ENCODE data around the gene OR56B1.

The OR56B1 gene

DNA sequence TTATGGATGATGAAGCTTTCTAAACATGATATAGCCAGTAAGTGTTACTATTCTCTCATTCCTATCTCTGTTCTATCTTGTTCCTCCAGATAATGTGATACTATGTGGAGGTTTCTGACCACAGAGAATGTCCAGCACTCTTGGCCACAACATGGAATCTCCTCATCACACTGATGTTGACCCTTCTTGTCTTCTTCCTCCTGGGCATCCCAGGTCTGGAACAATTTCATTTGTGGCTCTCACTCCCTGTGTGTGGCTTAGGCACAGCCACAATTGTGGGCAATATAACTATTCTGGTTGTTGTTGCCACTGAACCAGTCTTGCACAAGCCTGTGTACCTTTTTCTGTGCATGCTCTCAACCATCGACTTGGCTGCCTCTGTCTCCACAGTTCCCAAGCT is 9.9 kb upstream of the OR56B1 start:
- Histone ChIP-seq H3K4me3 (ENCODE audit: insufficient read depth, low read depth, low read length) (no peak overlapping the region), H3K4me1 (ENCODE audit: control insufficient read depth, insufficient read depth, low read length) (no peaks in the 10 kb centered on the region), H3K36me3 (ENCODE audit: control insufficient read depth, insufficient read depth, low read length) (no peaks in the 10 kb centered on the region), H3K27me3 (ENCODE audit: control insufficient read depth, insufficient read depth, low read length, poor library complexity, severe bottlenecking) (no peaks in the 10 kb centered on the region), H3K27ac (ENCODE audit: insufficient read depth, low read depth, low read length, poor library complexity, severe bottlenecking) (no peak overlapping the region), H3K9me3 (ENCODE audit: control insufficient read depth, low read length) (no peaks in the 10 kb centered on the region)
- 87 to 90% methylated on average over 1 of the region's 1 CpG for WGBS, 2 experiments

DNA sequence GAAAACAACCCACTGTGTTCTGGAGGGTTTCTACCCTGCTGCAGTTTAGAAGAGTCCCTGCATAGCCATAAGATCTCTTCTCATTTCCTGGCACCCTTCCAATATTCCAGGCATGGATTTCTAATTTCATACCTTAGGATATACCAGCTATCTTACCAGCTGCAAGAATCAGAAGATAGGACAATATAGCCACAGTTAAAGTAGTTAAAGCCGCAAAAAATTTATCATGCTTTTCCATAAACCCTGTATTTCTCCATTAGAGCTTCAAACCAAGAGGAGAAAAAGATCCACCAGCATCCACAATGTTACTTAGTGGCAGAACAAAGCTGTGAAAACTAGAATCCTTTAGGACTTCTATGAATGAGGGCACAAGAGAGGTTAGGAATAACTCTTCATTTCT is 8.6 kb upstream of the OR56B1 start:
- WGBS, 2 experiments: 92 to 100% methylated on average over 1 of the region's 1 CpG

DNA sequence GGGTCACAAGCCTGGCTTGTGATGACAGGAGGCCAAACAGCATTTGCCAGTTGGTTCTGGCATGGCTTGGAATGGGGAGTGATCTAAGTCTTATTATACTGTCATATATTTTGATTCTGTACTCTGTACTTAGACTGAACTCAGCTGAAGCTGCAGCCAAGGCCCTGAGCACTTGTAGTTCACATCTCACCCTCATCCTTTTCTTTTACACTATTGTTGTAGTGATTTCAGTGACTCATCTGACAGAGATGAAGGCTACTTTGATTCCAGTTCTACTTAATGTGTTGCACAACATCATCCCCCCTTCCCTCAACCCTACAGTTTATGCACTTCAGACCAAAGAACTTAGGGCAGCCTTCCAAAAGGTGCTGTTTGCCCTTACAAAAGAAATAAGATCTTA is 843 bp downstream of the OR56B1 start:
- Histone ChIP-seq H3K4me1 (ENCODE audit: control insufficient read depth, insufficient read depth, low read length) (peaks cover 4% of the 10 kb centered on the region), H3K36me3 (ENCODE audit: control insufficient read depth, insufficient read depth, low read length) (no peaks in the 10 kb centered on the region), H3K9me3 (ENCODE audit: control insufficient read depth, low read length) (no peaks in the 10 kb centered on the region), H3K27ac (ENCODE audit: insufficient read depth, low read depth, low read length, poor library complexity, severe bottlenecking) (no peak overlapping the region), H3K4me3 (ENCODE audit: insufficient read depth, low read depth, low read length) (no peak overlapping the region), H3K27me3 (ENCODE audit: control insufficient read depth, insufficient read depth, low read length, poor library complexity, severe bottlenecking) (no peaks in the 10 kb centered on the region)

More for the DNA sequence above, 8.6 kb upstream of the OR56B1 start:
- no peaks in the 10 kb centered on the region for H3K9me3 ChIP-seq (ENCODE audit: control insufficient read depth, low read length)
- H3K4me3 ChIP-seq (ENCODE audit: insufficient read depth, low read depth, low read length): no peak overlapping the region
- no peaks in the 10 kb centered on the region for H3K27me3 ChIP-seq (ENCODE audit: control insufficient read depth, insufficient read depth, low read length, poor library complexity, severe bottlenecking)
- H3K4me1 ChIP-seq (ENCODE audit: control insufficient read depth, insufficient read depth, low read length): no peaks in the 10 kb centered on the region
- no peaks in the 10 kb centered on the region for H3K36me3 ChIP-seq (ENCODE audit: control insufficient read depth, insufficient read depth, low read length)
- no peak overlapping the region for H3K27ac ChIP-seq (ENCODE audit: insufficient read depth, low read depth, low read length, poor library complexity, severe bottlenecking)

DNA sequence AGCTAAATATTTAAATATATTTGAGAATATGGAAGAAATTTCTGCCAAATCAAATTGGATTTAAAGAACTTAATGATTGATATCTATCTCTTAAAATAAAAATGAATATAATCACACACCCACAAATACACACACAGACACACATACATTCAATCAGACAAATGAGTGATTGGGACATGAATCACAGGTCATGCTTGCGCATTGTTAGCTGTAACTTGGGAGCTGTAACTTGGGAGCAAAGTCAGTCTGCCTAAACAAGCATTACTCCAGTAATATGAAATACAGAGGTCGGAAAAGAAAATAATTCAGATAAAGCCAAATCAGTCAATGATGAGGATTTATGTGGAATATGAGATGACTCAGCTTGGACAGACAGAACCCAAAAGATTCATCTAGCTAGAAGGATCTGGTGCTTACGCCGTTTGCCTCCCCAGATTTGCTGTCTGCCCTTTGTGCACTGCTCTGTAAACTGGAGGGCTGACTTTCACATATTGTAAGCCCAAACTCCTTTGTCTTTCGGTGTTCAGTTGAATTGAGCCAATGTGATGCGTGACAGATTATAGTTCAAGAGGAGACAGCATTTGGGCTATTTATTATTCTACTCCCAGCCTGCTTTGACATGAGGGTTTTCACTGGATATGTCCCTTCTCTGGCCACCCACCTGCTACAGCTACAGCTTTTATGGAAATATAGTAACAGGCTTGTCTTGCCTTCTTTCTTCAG is 1.6 kb downstream of the OR56B1 start:
- Histone ChIP-seq H3K27ac (ENCODE audit: insufficient read depth, low read depth, low read length, poor library complexity, severe bottlenecking) (no peak overlapping the region), H3K27me3 (ENCODE audit: control insufficient read depth, insufficient read depth, low read length, poor library complexity, severe bottlenecking) (no peaks in the 10 kb centered on the region), H3K9me3 (ENCODE audit: control insufficient read depth, low read length) (no peaks in the 10 kb centered on the region), H3K4me1 (ENCODE audit: control insufficient read depth, insufficient read depth, low read length) (peaks cover 4% of the 10 kb centered on the region), H3K4me3 (ENCODE audit: insufficient read depth, low read depth, low read length) (no peak overlapping the region), H3K36me3 (ENCODE audit: control insufficient read depth, insufficient read depth, low read length) (no peaks in the 10 kb centered on the region)
- WGBS, 2 experiments: 89 to 90% methylated on average over 6 of the region's 6 CpGs

DNA sequence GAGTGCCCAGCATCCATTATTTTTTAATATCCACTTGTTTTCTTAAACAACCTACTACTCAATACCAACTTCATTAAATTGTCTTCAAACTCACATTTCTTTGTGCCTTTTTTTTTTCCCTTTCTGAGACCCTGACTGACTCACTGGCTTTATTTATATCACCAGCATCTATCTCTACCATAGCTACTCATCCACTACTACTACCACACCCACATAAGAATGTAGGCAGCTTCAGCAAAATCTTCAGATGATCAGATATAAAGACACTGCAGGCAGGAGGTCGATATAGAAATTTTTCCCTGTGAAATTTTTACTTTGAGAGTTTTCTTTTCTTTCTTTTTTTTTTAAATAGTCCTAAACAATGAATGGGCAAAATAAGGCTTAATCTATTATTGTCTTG is 2.2 kb downstream of the OR56B1 start:
- no peak overlapping the region for H3K27ac ChIP-seq (ENCODE audit: insufficient read depth, low read depth, low read length, poor library complexity, severe bottlenecking)
- no peaks in the 10 kb centered on the region for H3K9me3 ChIP-seq (ENCODE audit: control insufficient read depth, low read length)
- no peaks in the 10 kb centered on the region for H3K36me3 ChIP-seq (ENCODE audit: control insufficient read depth, insufficient read depth, low read length)
- WGBS, 2 experiments: 100% methylated on average over 1 of the region's 1 CpG; no CpG with 5 or more reads in 1 of the 2 experiments
- no peak overlapping the region for H3K4me3 ChIP-seq (ENCODE audit: insufficient read depth, low read depth, low read length)
- no peaks in the 10 kb centered on the region for H3K27me3 ChIP-seq (ENCODE audit: control insufficient read depth, insufficient read depth, low read length, poor library complexity, severe bottlenecking)
- peaks cover 4% of the 10 kb centered on the region for H3K4me1 ChIP-seq (ENCODE audit: control insufficient read depth, insufficient read depth, low read length)

DNA sequence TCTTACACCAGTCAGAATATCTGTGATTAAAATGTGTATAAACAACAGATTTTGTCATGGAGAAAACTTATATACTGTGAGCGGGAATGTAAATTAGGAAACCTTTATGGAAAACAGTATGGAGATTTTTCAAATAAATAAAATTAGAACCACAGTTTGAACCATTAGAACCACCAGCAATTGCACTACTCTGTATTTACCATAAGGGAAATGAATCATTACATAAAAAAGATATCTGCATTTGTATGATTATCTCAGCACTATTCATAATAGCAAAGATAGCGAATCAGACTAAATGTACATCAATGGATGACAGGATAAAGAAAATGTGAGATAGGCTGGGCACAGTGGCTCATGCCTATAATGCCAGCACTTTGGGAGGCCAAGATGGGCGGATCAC is 10.4 kb downstream of the OR56B1 start:
- Histone ChIP-seq H3K27ac (ENCODE audit: insufficient read depth, low read depth, low read length, poor library complexity, severe bottlenecking) (no peak overlapping the region), H3K4me3 (ENCODE audit: insufficient read depth, low read depth, low read length) (no peak overlapping the region), H3K9me3 (ENCODE audit: control insufficient read depth, low read length) (no peaks in the 10 kb centered on the region), H3K27me3 (ENCODE audit: control insufficient read depth, insufficient read depth, low read length, poor library complexity, severe bottlenecking) (no peaks in the 10 kb centered on the region), H3K36me3 (ENCODE audit: control insufficient read depth, insufficient read depth, low read length) (no peaks in the 10 kb centered on the region), H3K4me1 (ENCODE audit: control insufficient read depth, insufficient read depth, low read length) (no peaks in the 10 kb centered on the region)
- 89 to 100% methylated on average over 2 of the region's 3 CpGs for WGBS, 2 experiments

DNA sequence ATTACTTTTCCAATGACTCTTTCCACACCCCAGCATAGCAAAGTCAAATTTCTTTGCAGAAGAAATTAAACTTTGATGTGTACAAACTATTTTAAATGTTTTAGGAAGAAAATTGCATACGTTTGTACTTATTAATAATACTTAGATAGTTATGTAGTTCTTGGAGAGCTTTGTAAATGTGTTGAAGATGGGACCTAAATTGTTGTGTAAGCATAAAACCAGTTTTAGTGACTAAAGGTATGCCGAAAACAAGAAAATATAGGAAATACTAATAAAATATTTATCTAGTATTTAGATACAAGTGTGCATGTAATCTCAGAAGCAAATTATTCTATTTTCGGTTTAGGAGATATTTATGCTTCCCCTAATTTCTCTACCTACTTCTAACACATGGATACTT is 13.6 kb downstream of the OR56B1 start:
- Histone ChIP-seq H3K36me3 (ENCODE audit: control insufficient read depth, insufficient read depth, low read length) (no peaks in the 10 kb centered on the region), H3K4me1 (ENCODE audit: control insufficient read depth, insufficient read depth, low read length) (no peaks in the 10 kb centered on the region), H3K27ac (ENCODE audit: insufficient read depth, low read depth, low read length, poor library complexity, severe bottlenecking) (no peak overlapping the region), H3K9me3 (ENCODE audit: control insufficient read depth, low read length) (no peaks in the 10 kb centered on the region), H3K27me3 (ENCODE audit: control insufficient read depth, insufficient read depth, low read length, poor library complexity, severe bottlenecking) (no peaks in the 10 kb centered on the region), H3K4me3 (ENCODE audit: insufficient read depth, low read depth, low read length) (no peak overlapping the region)
- 77 to 100% methylated on average over 1 to 3 of the region's 3 CpGs for WGBS, 2 experiments

DNA sequence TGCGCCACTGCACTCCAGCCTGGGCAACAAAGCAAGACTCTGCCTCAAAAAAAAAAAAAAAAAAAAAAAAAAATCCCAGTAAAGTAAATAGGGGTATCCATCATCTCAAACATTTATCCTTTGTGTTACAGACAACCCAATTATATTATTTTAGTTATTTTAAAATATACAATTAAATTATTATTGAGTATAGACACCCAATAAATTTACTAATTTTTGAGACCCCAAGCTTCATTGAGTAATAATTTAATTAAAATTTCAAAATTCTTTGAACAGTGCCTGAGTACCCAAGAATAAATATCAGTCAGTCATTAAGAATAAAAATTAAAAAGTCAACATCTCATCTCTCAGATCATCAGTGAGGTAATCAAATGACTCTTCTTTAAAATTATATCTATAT is 17.7 kb downstream of the OR56B1 start, which contains the start of gene OR52N4:
OR52N4 (plus strand) TSS at position 301 of the 400 bp plus-strand sequence. CDS start 498 bp downstream, outside the sequence.
- no peak within 1 kb of the TSS for H3K4me3 ChIP-seq (ENCODE audit: insufficient read depth, low read depth, low read length)
- no peaks in the 10 kb centered on the region for H3K4me1 ChIP-seq (ENCODE audit: control insufficient read depth, insufficient read depth, low read length)
- H3K27ac ChIP-seq (ENCODE audit: insufficient read depth, low read depth, low read length, poor library complexity, severe bottlenecking): no peak within 1 kb of the TSS
- H3K36me3 ChIP-seq (ENCODE audit: control insufficient read depth, insufficient read depth, low read length): no peaks in the 10 kb centered on the region
- no peaks in the 10 kb centered on the region for H3K27me3 ChIP-seq (ENCODE audit: control insufficient read depth, insufficient read depth, low read length, poor library complexity, severe bottlenecking)
- H3K9me3 ChIP-seq (ENCODE audit: control insufficient read depth, low read length): no peaks in the 10 kb centered on the region
- WGBS, 2 experiments: 88 to 100% methylated on average over 1 of the region's 1 CpG

DNA sequence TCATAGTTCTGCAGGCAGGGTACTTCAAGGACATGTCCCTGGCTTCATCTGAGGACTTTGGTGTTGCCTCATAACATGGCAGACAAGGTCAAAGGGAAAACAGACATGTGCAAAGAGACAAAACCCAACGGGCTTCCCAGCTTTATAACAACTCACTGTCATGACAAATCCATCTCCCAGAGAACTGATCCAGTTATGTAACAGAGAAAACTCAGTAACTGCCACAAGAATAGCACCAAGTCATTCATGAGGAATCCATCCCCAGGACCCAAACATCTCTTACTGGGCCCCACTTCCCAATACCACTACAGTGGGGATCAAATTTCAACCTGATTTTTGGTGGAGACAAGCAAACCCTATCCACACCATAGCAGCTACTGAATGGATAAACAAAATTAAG is 30.8 kb downstream of the OR56B1 start:
- no peaks in the 10 kb centered on the region for H3K36me3 ChIP-seq (ENCODE audit: control insufficient read depth, insufficient read depth, low read length)
- no peak overlapping the region for H3K4me3 ChIP-seq (ENCODE audit: insufficient read depth, low read depth, low read length)
- no peak overlapping the region for H3K27ac ChIP-seq (ENCODE audit: insufficient read depth, low read depth, low read length, poor library complexity, severe bottlenecking)
- no CpG with 5 or more reads among the region's 1 CpG for WGBS, 2 experiments
- H3K4me1 ChIP-seq (ENCODE audit: control insufficient read depth, insufficient read depth, low read length): no peaks in the 10 kb centered on the region
- H3K9me3 ChIP-seq (ENCODE audit: control insufficient read depth, low read length): no peaks in the 10 kb centered on the region
- no peaks in the 10 kb centered on the region for H3K27me3 ChIP-seq (ENCODE audit: control insufficient read depth, insufficient read depth, low read length, poor library complexity, severe bottlenecking)

DNA sequence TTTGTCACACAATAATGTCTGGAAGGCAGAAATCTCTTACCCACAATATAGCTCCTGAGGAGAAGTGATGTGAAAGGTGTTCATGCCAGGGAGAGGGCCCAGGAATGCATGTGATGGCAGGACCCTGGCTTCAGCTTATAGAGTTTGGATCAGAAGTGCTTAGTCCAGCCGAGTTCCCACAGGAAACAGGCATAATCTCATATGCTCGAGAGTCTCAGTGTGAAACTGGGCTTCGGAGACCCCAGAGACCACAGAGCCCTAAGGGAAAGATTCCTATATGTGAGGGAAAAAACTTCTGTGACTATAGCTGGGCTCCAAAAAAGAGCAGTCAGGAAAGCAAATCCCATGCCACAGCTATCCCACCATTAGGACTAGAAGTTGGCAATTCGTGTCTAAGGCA is 47.0 kb downstream of the OR56B1 start, which contains the start of gene OR52N5:
OR52N5 (minus strand) TSS at position 101 of the 400 bp plus-strand sequence. CDS start 4,721 bp downstream, outside the sequence.
- Histone ChIP-seq H3K27me3 (ENCODE audit: control insufficient read depth, insufficient read depth, low read length, poor library complexity, severe bottlenecking) (no peaks in the 10 kb centered on the region), H3K4me1 (ENCODE audit: control insufficient read depth, insufficient read depth, low read length) (no peaks in the 10 kb centered on the region), H3K27ac (ENCODE audit: insufficient read depth, low read depth, low read length, poor library complexity, severe bottlenecking) (no peak within 1 kb of the TSS), H3K9me3 (ENCODE audit: control insufficient read depth, low read length) (no peaks in the 10 kb centered on the region), H3K4me3 (ENCODE audit: insufficient read depth, low read depth, low read length) (no peak within 1 kb of the TSS), H3K36me3 (ENCODE audit: control insufficient read depth, insufficient read depth, low read length) (no peaks in the 10 kb centered on the region)
- no CpG with 5 or more reads among the region's 4 CpGs for WGBS, 2 experiments

Data from ectodermal cell (in vitro differentiated cells).